Panc1 (cell line): ENCODE results near the gene METTL24. TPM values are rescaled to one million over a fixed set of nuclear protein-coding genes. Genes with fewer than 3 reads are reported as not detected.

ENCODE experiments used
- ATAC-seq: fragments of 200-7000 bp; cut with Tn5 transposase; 2 replicates; pipeline ENCODE4 v1.9.1; 2020; ENCODE audit warnings: mild to moderate bottlenecking, moderate library complexity
- BruUV-seq: library from RNA; stranded (reverse); fragments of 400-500 nt; replicated peaks from 2 replicates; lab custom pipeline; 2021; lab: Mats Ljungman, UMichigan
- CTCF ChIA-PET: fragments of 300-600 bp; sonication (Branson Sonifier 250); formaldehyde crosslinking; loops from one replicate; lab custom pipeline; 2022; ENCODE audit warnings: antibody characterized with exemption; lab: Charles Lee
- POLR2A ChIA-PET: fragments of 300-600 bp; sonication (Branson Sonifier 250); formaldehyde crosslinking; loops from one replicate; lab custom pipeline; 2022; ENCODE audit warnings: antibody characterized with exemption; lab: Charles Lee
- DNase-seq: peaks from one replicate; pipeline ENCODE4 v3.0.0-alpha.2; 2010; ENCODE audit warnings: low read depth, low spot score
- H3K27ac ChIP-seq: 2 replicates; pipeline ENCODE4 v1.5.1; 2011; ENCODE audit warnings: mild to moderate bottlenecking, low read length, inconsistent platforms
- H3K27me3 ChIP-seq: fragments of 200-500 bp; sonication (Bioruptor generic); 2 replicates; pipeline ENCODE4 v1.6.0; 2014; ENCODE audit warnings: low read length, inconsistent platforms; ENCODE audit not compliant: control insufficient read depth, insufficient read depth
- H3K36me3 ChIP-seq: fragments of 200-500 bp; sonication (Bioruptor generic); 2 replicates; pipeline ENCODE4 v1.5.1; 2014; ENCODE audit warnings: inconsistent platforms, mild to moderate bottlenecking, low read length, moderate library complexity; ENCODE audit not compliant: control insufficient read depth, insufficient read depth
- H3K4me1 ChIP-seq: 2 replicates; pipeline ENCODE4 v1.5.1; 2011; ENCODE audit warnings: inconsistent platforms, mild to moderate bottlenecking, low read length, moderate library complexity; ENCODE audit not compliant: control insufficient read depth, insufficient read depth
- H3K4me3 ChIP-seq, 2 experiments: 2 replicates each; pipeline ENCODE4 v1.5.1; 2011 to 2012; ENCODE audit warnings: low read depth in 2 of 2, low read length in 2 of 2, mild to moderate bottlenecking in 2 of 2, inconsistent platforms in 1 of 2, moderate library complexity in 1 of 2
- H3K9me3 ChIP-seq: fragments of 200-500 bp; sonication (Bioruptor generic); 2 replicates; pipeline ENCODE4 v1.5.1; 2014; ENCODE audit warnings: low read depth, mild to moderate bottlenecking, inconsistent platforms, low read length, moderate library complexity; ENCODE audit not compliant: control insufficient read depth, insufficient read depth
- CTCF ChIP-seq: fragments of 450-650 bp; IDR thresholded peaks from 2 replicates; pipeline ENCODE4 v1.5.1; 2017; ENCODE audit warnings: mild to moderate bottlenecking
- POLR2AphosphoS5 ChIP-seq: IDR thresholded peaks from 2 replicates; pipeline ENCODE4 v1.6.1; 2012; ENCODE audit warnings: mild to moderate bottlenecking, low read depth, low read length, moderate library complexity
- REST ChIP-seq, 2 experiments: IDR thresholded peaks; 2 replicates each; pipeline ENCODE4 v1.6.1; 2011 to 2012; ENCODE audit warnings: low read depth in 2 of 2, control low read depth in 1 of 2, low read length in 1 of 2, mild to moderate bottlenecking in 1 of 2, moderate library complexity in 1 of 2; ENCODE audit not compliant: insufficient read depth in 1 of 2
- SIN3A ChIP-seq: IDR thresholded peaks from 2 replicates; pipeline ENCODE4 v1.6.1; 2012; ENCODE audit warnings: low read depth, mild to moderate bottlenecking, low read length, moderate library complexity, borderline replicate concordance; ENCODE audit not compliant: insufficient read depth
- TCF7L2 ChIP-seq: IDR thresholded peaks from 2 replicates; pipeline ENCODE4 v1.6.1; 2011; ENCODE audit warnings: mild to moderate bottlenecking, low read depth, low read length, inconsistent platforms
- in situ Hi-C: cut with HindIII; loops from 2 replicates; pipeline ENCODE4 v1.10.0; 2016; ENCODE audit warnings: low sequenced_read_pairs, low pct_unique_long_range_greater_than_20kb
- intact Hi-C: fragments of 100-400 bp; cut with micrococcal nuclease; formaldehyde crosslinking; loops from one replicate; pipeline ENCODE4 v1.10.0; 2022; ENCODE audit not compliant: unreplicated experiment
- total RNA-seq: library from RNA; stranded (reverse); gene quantifications from one replicate; pipeline ENCODE4 v1.2.1, GENCODE V29; 2021; ENCODE audit not compliant: unreplicated experiment

Gene METTL24
- total RNA-seq, 1 experiment from 2014 or later, result not detected

- peaks cover 3% of the 10 kb centered on the region for H3K27me3 ChIP-seq
- CTCF ChIA-PET, result no interaction called here
- no peaks in the 10 kb centered on the region for H3K9me3 ChIP-seq
- intact Hi-C loops, result no loop called here
- BruUV-seq, result no TSS peak
- H3K4me3 ChIP-seq, result no peak overlapping the region
- POLR2A ChIA-PET, result no interaction called here
- no peak for ATAC-seq
- no peaks in the 10 kb centered on the region for H3K36me3 ChIP-seq
- DNase-seq, result no peak
- no peaks in the 10 kb centered on the region for H3K4me1 ChIP-seq
- H3K27ac ChIP-seq, result no peak overlapping the region
- TF ChIP-seq POLR2AphosphoS5 (no peak), SIN3A (no peak), TCF7L2 (no peak), REST (IDR thresholded peaks at IDR 0.05; ENCODE audit: insufficient read depth in 1 of 2, low read depth in 2 of 2, low read length in 1 of 2) (no peak), CTCF (no peak)
- in situ Hi-C loops, result no loop called here
Measured at GRCh38 chr6:110378552-110378951, 20.4 kb upstream of the METTL24 start.

GRCh38 chr6:110369066-110369465, 10.9 kb upstream of the METTL24 start:
- H3K4me1 ChIP-seq, result no peaks in the 10 kb centered on the region
- ChIA-PET CTCF (no interaction called here), POLR2A (no interaction called here)
- no peak overlapping the region for H3K4me3 ChIP-seq
- intact Hi-C loops, result no loop called here
- BruUV-seq, result no TSS peak
- DNase-seq, result no peak
- no peaks in the 10 kb centered on the region for H3K36me3 ChIP-seq
- in situ Hi-C loops, result loop anchor here (5.0 kb wide), 1 partner anchor 72 kb away; no protein-coding TSS in a partner anchor
- H3K27me3 ChIP-seq, result peaks cover 70% of the 10 kb centered on the region
- TF ChIP-seq POLR2AphosphoS5 (no peak), REST (IDR thresholded peaks at IDR 0.05; ENCODE audit: insufficient read depth in 1 of 2, low read depth in 2 of 2, low read length in 1 of 2) (no peak), SIN3A (no peak), TCF7L2 (no peak), CTCF (no peak)
- H3K9me3 ChIP-seq, result no peaks in the 10 kb centered on the region
- no peak overlapping the region for H3K27ac ChIP-seq
- ATAC-seq, result no peak
